NOMO-1 treated with dmso at 0.1 percent for 144 hours (cell line): Measurements from ENCODE around the gene CUL1.

Experiments used
- DNase-seq: peaks from one replicate; lab custom pipeline; 2025; ENCODE audit not compliant: unreplicated experiment; lab: John Stamatoyannopoulos, UW

Gene CUL1

GRCh38 chr7:148847815-148848734, 149.4 kb downstream of the CUL1 start:
- no peak for DNase-seq

GRCh38 chr7:148849393-148850098, 150.8 kb downstream of the CUL1 start:
- no peak for DNase-seq

DNA sequence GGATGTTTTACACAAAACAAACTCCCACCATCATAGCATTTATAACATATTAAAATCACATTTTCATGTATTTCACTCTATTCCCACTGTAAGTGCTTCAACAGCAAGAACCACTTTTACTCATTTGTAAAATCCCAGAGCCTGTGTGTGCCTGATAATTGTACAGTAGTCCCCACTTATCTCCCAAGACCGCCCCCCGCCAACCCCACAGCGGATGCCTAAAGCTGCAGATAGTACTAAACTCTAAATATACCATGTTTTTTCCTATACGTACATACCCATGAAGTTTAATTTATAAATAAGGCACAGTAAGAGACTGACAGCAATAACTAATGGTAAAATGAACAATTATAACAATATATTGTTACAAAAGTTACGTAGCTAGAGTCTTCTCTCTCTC, 151.9 kb downstream of the CUL1 start:
- no peak for DNase-seq
